ENCODE data around the gene TPRKB.
"Not testable (repeated sequence)": the region's sequence is repeated elsewhere in the genome, so short reads cannot be mapped to it uniquely, and the experiment has no call there.

The TPRKB gene

DNA sequence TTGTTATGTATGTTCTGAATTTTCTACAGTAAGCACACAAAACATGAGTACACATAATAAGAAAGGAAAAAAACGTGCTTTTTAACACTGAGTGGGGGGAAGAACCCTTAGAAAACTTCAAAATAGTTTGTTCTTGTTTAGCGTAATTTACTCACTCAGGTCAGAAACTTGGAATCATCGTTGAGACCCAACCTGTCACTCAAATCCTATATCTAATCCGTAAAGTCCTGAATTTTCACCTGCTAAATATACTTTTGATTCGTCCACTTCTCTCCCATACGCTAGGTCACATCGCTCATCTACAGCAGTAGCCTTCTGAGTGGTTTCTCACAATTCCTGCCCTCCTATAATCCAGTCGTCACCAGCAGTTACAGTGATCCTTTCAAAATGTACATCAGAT is 767 bp downstream of the TPRKB start:
- no peak for DNase-seq

DNA sequence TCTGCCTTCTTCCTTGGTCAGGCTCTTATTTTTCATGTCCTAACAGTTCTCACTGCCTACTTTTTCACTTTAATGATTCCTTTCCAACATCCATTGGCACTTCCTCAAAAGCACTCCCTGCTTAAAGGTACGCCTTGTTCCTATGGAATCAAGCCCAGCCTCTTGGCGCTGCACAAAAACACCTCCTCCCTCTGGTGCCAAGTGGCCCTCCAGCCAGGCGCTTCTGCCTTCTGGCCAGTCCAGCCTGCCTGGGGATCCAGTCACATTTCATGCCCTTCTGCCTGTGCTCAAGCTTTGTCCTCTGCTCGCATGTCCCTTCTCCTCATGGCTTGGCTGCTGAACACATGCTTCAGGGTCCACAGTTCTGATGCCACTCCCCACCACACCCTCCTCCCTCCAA is 6.3 kb downstream of the TPRKB start:
- no peak for DNase-seq

DNA sequence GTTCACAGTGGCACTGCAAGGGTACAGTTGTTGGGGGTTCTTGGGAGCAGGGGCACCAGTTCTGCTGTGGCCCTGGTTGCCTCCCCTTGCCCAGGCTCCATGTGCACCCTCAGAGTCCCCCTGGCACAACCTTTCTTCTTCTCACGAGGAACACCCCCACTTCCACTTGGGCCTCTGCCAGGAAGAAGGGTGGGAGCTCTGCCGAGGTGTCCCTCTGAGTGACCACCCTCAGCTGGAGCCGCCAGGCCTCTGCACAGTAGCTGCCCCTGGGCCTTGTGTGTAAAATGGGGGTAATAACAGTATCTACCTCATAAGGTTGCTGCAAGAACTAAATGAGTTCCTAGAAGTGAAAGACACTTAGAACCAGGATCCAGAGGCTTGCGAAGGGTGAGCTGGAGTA is 8.4 kb downstream of the TPRKB start:
- DNase-seq, result no peak

GRCh38 chr2:73728043-73728442 is 9.1 kb downstream of the TPRKB start:
- DNase-seq, result no peak

GRCh38 chr2:73726657-73727056 is 10.5 kb downstream of the TPRKB start:
- DNase-seq, result not testable (repeated sequence)

- DNase-seq, result no peak
Observed at GRCh38 chr2:73718851-73719621, 18.1 kb downstream of the TPRKB start.

- no peak for DNase-seq
Observed at GRCh38 chr2:73718421-73718820, 18.7 kb downstream of the TPRKB start.

DNA sequence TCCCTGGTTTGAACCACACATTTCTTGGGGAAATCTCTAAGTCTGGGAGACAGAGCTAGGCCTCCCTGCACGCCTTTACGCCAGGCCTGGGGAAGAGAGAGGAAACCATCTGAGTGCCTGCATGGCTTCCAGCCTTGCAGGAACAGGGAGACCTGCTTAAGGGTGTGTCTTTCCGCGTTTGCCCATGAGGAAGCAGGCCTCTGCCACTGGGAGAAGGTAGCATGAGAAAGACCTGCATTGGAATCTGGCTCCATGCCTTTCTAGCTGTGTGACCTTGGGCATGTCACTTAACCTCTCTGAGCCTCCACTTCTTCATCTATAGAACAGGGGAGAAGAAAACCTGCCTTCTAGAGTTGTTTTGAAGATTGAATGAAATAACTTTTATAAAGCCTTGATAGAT is 19.4 kb downstream of the TPRKB start:
- not testable (repeated sequence) for DNase-seq

- DNase-seq, result no peak
Observed at GRCh38 chr2:73717251-73717606, 19.9 kb downstream of the TPRKB start.

DNA sequence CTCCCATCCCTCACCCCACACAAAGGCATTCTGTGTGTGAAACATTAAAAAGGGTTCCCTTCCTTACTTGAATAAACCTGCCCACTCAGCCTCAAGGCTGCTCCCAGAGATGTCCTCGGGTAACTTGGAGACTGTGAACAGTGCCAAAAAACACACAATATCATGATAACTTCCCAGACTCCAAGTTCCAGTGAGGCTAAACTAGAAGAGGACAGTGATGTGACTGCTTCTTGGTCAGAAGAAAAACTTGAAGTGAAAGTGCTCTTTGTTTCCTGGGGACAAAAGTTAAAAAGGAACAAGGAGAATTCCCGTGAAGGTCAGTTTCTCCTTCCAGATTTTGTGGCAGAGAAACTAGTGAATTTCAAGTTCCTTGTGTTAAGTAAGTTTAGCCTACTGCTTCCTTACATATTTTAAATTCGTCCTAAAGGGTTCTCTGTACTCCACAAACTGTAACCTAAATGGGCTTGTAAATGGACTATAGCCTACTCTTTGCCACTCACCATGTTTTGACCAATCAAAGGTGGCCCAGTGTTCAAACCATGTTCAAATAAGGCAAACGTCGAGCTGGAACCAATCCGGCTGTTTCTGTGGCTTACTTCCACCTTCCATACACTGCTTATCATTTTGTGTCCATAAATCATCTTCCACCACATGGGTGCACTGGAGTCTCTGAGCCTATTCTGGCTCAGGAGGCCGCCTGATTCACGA is 20.4 kb downstream of the TPRKB start:
- no peak for DNase-seq

DNA sequence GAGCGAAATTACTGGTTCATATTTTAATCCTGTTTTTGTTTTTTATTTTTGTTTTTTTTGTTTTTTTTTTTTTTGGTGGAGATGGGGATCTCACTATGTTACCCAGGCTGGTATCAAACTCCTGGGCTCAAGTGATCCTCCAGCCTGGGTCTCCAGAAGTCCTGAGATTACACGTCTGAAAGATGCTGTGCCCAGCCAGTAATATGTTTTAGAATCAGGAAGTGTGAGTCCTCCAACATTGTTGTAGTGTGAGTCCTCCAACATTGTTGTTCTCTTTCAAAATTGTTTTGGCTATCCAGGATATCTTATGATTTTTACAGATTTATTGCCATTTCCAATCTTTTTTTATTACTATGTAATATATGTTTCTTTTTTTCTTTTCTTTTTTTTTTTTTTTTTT is 23.1 kb downstream of the TPRKB start:
- no peak for DNase-seq

DNA sequence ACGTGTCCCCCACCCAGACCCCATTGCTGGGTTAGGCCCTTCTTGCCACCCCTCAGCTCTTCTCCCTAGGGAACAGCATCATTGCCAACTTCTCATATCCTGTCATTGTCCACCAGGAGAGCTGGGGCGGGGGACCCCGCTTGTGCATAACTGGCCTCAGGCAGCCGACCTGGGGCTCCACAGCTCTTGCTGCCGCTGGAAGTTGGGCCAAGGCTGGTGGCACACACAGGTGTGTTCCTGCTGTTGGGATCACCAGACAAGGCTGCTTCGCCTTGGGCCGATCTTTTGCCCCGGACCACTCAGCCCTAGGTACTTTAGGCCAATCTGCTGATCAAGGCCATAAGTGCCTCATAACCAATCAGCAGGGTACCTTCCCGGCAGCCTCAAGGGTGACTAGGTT is 28.6 kb downstream of the TPRKB start:
- no peak for DNase-seq

DNA sequence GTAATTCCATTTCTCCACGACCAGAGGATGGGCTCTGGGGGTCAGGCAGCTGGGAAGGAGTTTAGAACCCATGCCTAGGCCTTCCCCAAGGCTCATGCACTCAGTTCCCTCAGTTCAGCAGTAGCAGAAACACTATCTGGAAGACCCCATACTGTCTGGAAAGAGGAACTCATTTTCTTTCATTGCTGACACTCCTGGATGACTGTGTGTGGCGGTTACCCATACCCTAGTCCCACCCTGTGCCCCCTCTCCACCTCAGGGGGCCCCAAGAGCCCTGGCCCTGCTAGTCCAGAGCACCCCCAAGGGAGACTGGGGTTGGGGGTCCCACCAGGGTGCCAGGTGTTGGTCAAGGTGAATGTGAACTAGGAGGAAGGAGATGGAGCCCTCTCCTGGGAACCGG is 29.5 kb downstream of the TPRKB start:
- DNase-seq, result no peak

GRCh38 chr2:73707058-73707457 is 30.1 kb downstream of the TPRKB start:
- no peak for DNase-seq

DNA sequence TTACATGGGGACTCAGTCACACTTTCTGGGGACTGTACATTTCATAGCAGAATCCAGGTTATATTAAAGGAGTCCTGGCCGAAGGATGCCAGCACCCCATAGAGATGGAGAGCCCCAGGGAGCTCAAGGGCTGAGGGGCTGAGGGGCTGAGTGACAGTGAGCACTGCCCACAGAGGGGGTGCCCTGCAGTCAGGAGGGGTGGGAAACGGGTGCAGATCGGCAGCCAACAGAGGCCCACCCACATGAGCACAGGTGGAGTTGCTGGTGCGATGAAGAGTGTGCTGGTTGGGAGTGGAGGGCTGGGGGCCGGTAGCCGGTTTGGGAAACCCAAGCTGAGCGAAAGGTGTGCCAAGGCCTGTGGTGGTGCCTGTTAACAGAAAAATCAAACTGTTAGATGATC is 32.1 kb downstream of the TPRKB start:
- DNase-seq, result no peak

DNA sequence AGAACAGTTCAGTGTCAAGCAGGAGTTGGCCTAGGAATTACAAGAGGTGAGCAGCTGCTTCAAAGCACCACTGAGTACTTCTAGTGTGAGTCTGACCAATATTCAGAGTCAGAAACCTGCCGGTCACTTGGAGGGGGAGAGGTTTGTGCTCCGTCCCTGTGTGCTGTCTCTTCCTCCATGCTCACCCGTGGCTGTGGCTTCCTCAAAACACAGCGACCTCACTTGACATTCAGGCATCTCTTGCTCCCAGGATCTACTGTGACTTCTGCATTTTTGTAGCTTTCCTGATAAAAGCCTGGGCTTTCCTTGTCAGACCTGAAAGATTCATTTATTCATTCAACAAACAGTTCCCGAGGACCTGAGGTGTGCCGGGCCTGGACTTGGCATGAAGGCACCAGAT is 32.9 kb downstream of the TPRKB start:
- DNase-seq, result no peak

- no peak for DNase-seq
Observed at GRCh38 chr2:73703675-73704074, 33.5 kb downstream of the TPRKB start.

GRCh38 chr2:73702852-73703493 is 34.2 kb downstream of the TPRKB start:
- DNase-seq, result not testable (repeated sequence)

GRCh38 chr2:73701968-73702665 is 35.0 kb downstream of the TPRKB start:
- no peak for DNase-seq

DNA sequence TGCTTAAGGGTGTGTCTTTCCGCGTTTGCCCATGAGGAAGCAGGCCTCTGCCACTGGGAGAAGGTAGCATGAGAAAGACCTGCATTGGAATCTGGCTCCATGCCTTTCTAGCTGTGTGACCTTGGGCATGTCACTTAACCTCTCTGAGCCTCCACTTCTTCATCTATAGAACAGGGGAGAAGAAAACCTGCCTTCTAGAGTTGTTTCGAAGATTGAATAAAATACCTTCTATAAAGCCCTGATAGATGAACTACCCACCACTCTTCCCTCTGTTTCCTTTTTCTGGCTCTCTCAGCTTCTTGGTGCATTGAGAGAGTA is 35.7 kb downstream of the TPRKB start:
- not testable (repeated sequence) for DNase-seq

GRCh38 chr2:73700661-73701447 is 36.3 kb downstream of the TPRKB start:
- no peak for DNase-seq

GRCh38 chr2:73700131-73700611 is 37.0 kb downstream of the TPRKB start:
- no peak for DNase-seq

- no peak for DNase-seq
Observed at GRCh38 chr2:73699437-73699836, 37.7 kb downstream of the TPRKB start.

Data from NK-92 treated with Interleukin-12 subunit alpha and Interleukin-12 subunit beta, amount 100 ng/mL, for 24 hours (cell line).